HepG2 (cell line): Measurements from ENCODE around the gene HBM. TPM values are rescaled to one million over a fixed set of nuclear protein-coding genes. Genes with fewer than 3 reads are reported as not detected.

ENCODE experiments used
- ATAC-seq: fragments of 200-7000 bp; cut with Tn5 transposase; 3 replicates; pipeline ENCODE4 v1.9.1; 2020; ENCODE audit warnings: mild to moderate bottlenecking, moderate library complexity
- BruUV-seq: library from RNA; stranded (reverse); fragments of 400-500 nt; replicated peaks from 2 replicates; lab custom pipeline; 2021; lab: Mats Ljungman, UMichigan
- CTCF ChIA-PET: fragments of 300-600 bp; formaldehyde crosslinking; extraction: SDS; loops from one replicate; lab custom pipeline; 2021; ENCODE audit warnings: low total read pairs, inconsistent platforms, low intra/inter-chr PET ratio; lab: Yijun Ruan, JAX
- POLR2A ChIA-PET: fragments of 350-600 bp; sonication (Branson Sonifier 250); formaldehyde crosslinking; loops from one replicate; lab custom pipeline; 2020; ENCODE audit warnings: antibody characterized with exemption, inconsistent platforms; lab: Yijun Ruan, JAX
- DNase-seq: peaks from one replicate; pipeline ENCODE4 v3.0.0-alpha.2; 2015; ENCODE audit warnings: low spot score
- FAIRE-seq: peaks from 3 replicates; lab custom pipeline; 2011; peaks lifted over from hg19 to GRCh38; lab: Jason Lieb, UNC
- H2AFZ ChIP-seq: one replicate; pipeline ENCODE4 v1.6.1; 2011; ENCODE audit warnings: low read length, inconsistent platforms
- H3K27ac ChIP-seq: fragments of 300-600 bp; 3 replicates; pipeline ENCODE4 v1.8.0; 2011; ENCODE audit warnings: mixed run types, mild to moderate bottlenecking, mixed read lengths, low read length, inconsistent platforms; ENCODE audit not compliant: insufficient read depth; ENCODE audit errors: extremely low read length
- H3K27me3 ChIP-seq, 2 experiments: fragments of 200-600 bp in 1 of 2; 2 replicates in 1 of 2; 3 replicates in 1 of 2; pipeline versions ENCODE4 v1.6.0 to v1.8.0; 2011; ENCODE audit warnings: low read length in 2 of 2, mild to moderate bottlenecking in 2 of 2, moderate library complexity in 2 of 2, inconsistent platforms in 1 of 2; ENCODE audit not compliant: insufficient read depth in 2 of 2, control insufficient read depth in 1 of 2
- H3K36me3 ChIP-seq, 2 experiments: fragments of 200-600 bp in 1 of 2; replicated peaks in 1 of 2; 2 replicates in 1 of 2; 3 replicates in 1 of 2; pipeline versions ENCODE4 v1.5.1 to v1.8.0; 2011; ENCODE audit warnings: low read length in 2 of 2, inconsistent platforms in 1 of 2; ENCODE audit not compliant: insufficient read depth in 2 of 2, control insufficient read depth in 1 of 2
- H3K4me1 ChIP-seq: 2 replicates; pipeline ENCODE4 v1.5.1; 2012; ENCODE audit warnings: low read length, inconsistent platforms; ENCODE audit not compliant: insufficient read depth
- H3K4me2 ChIP-seq: 2 replicates; pipeline ENCODE4 v1.6.0; 2011; ENCODE audit warnings: low read depth, low read length, inconsistent platforms
- H3K4me3 ChIP-seq, 3 experiments: fragments of 200-600 bp in 1 of 3; sonication (generic), shearing (Covaris generic) in 1 of 3; replicated peaks in 1 of 3; 2 replicates each; pipeline ENCODE4 v1.5.1; 2011 to 2016; ENCODE audit warnings: low read length in 3 of 3, inconsistent platforms in 2 of 3, low read depth in 2 of 3, mild to moderate bottlenecking in 2 of 3, control low read depth in 1 of 3, mixed read lengths in 1 of 3; ENCODE audit not compliant: insufficient read depth in 1 of 3
- H3K79me2 ChIP-seq: one replicate; pipeline ENCODE4 v1.6.1; 2011; ENCODE audit warnings: low read length, inconsistent platforms; ENCODE audit not compliant: insufficient read depth
- H3K9ac ChIP-seq: 2 replicates; pipeline ENCODE4 v1.6.0; 2011; ENCODE audit warnings: mild to moderate bottlenecking, low read depth, low read length, inconsistent platforms; ENCODE audit not compliant: insufficient read depth
- H3K9me3 ChIP-seq: 2 replicates; pipeline ENCODE4 v1.5.1; 2012; ENCODE audit warnings: mild to moderate bottlenecking, low read length
- H4K20me1 ChIP-seq: 2 replicates; pipeline ENCODE4 v1.6.0; 2011; ENCODE audit warnings: inconsistent platforms, mild to moderate bottlenecking, low read length, moderate library complexity; ENCODE audit not compliant: insufficient read depth
- EZH2 ChIP-seq: conservative IDR thresholded peaks from 2 replicates; pipeline ENCODE4 v1.6.1; 2012; ENCODE audit warnings: mild to moderate bottlenecking, low read depth, low read length, moderate library complexity
- HOXD1 ChIP-seq: sonication (generic); formaldehyde crosslinking; IDR thresholded peaks from 2 replicates; pipeline ENCODE4 v1.5.0; 2020; ENCODE audit warnings: missing genetic modification reagents
- RXRA ChIP-seq: sonication (generic); formaldehyde crosslinking; IDR thresholded peaks from 2 replicates; pipeline ENCODE4 v1.5.1; 2020; ENCODE audit warnings: missing genetic modification reagents
- TOE1 ChIP-seq: sonication (generic); formaldehyde crosslinking; IDR thresholded peaks from 2 replicates; pipeline ENCODE4 v1.4.0; 2020; ENCODE audit warnings: mild to moderate bottlenecking, missing genetic modification reagents
- ZNF274 ChIP-seq: sonication (generic); formaldehyde crosslinking; IDR thresholded peaks from 2 replicates; pipeline ENCODE4 v1.5.1; 2020; ENCODE audit warnings: mild to moderate bottlenecking, missing genetic modification reagents
- ZNF619 ChIP-seq: sonication (generic); formaldehyde crosslinking; IDR thresholded peaks from 2 replicates; pipeline ENCODE4 v1.4.0; 2020; ENCODE audit warnings: mild to moderate bottlenecking, missing genetic modification reagents
- ZNF704 ChIP-seq: sonication (generic); formaldehyde crosslinking; IDR thresholded peaks from 2 replicates; pipeline ENCODE4 v1.8.1; 2023; ENCODE audit warnings: mild to moderate bottlenecking, inconsistent platforms, moderate library complexity, missing genetic modification reagents, borderline replicate concordance
- ZNF740 ChIP-seq: sonication (generic); formaldehyde crosslinking; IDR thresholded peaks from 2 replicates; pipeline ENCODE4 v1.4.0; 2020; ENCODE audit warnings: missing genetic modification reagents
- WGBS: methylation state at CpG from one replicate; pipeline ENCODE4 v1.1.6; 2017; ENCODE audit warnings: low lambda C conversion rate; 5-methylcytosine and 5-hydroxymethylcytosine counted together
- in situ Hi-C: cut with HindIII; loops from 2 replicates; pipeline ENCODE4 v1.10.0; 2017; ENCODE audit warnings: low pct_unique_long_range_greater_than_20kb; ENCODE audit not compliant: extremely low pct_ligation_motif_present
- intact Hi-C: fragments of 100-400 bp; cut with micrococcal nuclease; formaldehyde crosslinking; loops from one replicate; pipeline ENCODE4 v1.10.0; 2022; ENCODE audit not compliant: unreplicated experiment
- polyA plus RNA-seq, 8 experiments: library from polyadenylated mRNA; depleted of rRNA in 3 of 8; stranded (reverse) in 7 of 8; unstranded in 1 of 8; fragments of >200 nt; fragmentation: Illumina TruSeq in 4 of 8; extraction: Trizol in 4 of 8; gene quantifications; 2 replicates each; pipeline versions ENCODE4 v1.2.1 to v1.2.3, GENCODE V29; 2011 to 2016; ENCODE audit warnings: low read depth in 4 of 8, missing spikeins in 1 of 8, mixed read lengths in 1 of 8; ENCODE audit not compliant: insufficient read depth in 1 of 8
- total RNA-seq, 5 experiments: library from RNA; depleted of rRNA; stranded (reverse); fragments of >200 nt; fragmentation: Illumina TruSeq; extraction: Trizol; gene quantifications; 2 replicates each; pipeline ENCODE4 v1.2.3, GENCODE V29; 2016; ENCODE audit warnings: low read depth in 1 of 5
- TF ChIP-seq, protein P1 (sequence below): sonication (generic); formaldehyde crosslinking; IDR thresholded peaks from 2 replicates; pipeline ENCODE4 v1.5.0; 2020; ENCODE audit warnings: mild to moderate bottlenecking, missing genetic modification reagents, borderline replicate concordance
- TF ChIP-seq, protein P2 (sequence below): sonication (generic); formaldehyde crosslinking; IDR thresholded peaks from 2 replicates; pipeline ENCODE4 v1.9.0; 2022; ENCODE audit warnings: low read depth, missing genetic modification reagents

Gene HBM
- total and polyA plus RNA-seq, 2 of the 13 experiments (the other 11 are each of a cell fraction or from before 2014, with no cell fraction given), result not detected

DNA sequence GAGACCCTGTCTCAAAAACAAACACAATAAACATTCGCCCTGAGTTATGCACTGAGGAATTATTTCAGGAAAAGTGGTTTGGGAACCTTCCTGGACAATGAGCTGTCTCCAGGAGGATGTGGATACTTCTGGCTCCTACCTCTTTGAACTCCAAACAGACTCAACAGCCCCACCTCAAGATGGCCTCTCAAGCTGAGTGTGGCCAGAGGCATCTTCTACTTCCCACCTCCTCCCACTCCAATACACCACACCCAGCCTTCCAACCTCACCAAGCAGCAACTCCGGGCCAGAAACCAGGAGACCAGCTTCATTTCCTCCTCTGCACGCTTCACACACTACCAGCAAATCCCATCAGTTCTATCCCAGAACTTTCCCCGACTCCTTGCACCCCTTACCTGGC is 26.1 kb downstream of the HBM start:
- H2AFZ ChIP-seq, result no peak overlapping the region
- H3K9ac ChIP-seq, result no peak overlapping the region
- peaks cover 44 to 79% of the 10 kb centered on the region in 2 experiments for H3K36me3 ChIP-seq
- in situ Hi-C loops, result no loop called here
- no peak for ATAC-seq
- 94% methylated on average over 4 of the region's 4 CpGs for WGBS
- intact Hi-C loops, result no loop called here
- no peaks in the 10 kb centered on the region for H3K9me3 ChIP-seq
- H3K4me2 ChIP-seq, result no peak overlapping the region
- 0 out of 2 replicates have a peak, but pooled peaks cover 4% of the 10 kb centered on the region for H4K20me1 ChIP-seq
- TF ChIP-seq, protein P1, sequence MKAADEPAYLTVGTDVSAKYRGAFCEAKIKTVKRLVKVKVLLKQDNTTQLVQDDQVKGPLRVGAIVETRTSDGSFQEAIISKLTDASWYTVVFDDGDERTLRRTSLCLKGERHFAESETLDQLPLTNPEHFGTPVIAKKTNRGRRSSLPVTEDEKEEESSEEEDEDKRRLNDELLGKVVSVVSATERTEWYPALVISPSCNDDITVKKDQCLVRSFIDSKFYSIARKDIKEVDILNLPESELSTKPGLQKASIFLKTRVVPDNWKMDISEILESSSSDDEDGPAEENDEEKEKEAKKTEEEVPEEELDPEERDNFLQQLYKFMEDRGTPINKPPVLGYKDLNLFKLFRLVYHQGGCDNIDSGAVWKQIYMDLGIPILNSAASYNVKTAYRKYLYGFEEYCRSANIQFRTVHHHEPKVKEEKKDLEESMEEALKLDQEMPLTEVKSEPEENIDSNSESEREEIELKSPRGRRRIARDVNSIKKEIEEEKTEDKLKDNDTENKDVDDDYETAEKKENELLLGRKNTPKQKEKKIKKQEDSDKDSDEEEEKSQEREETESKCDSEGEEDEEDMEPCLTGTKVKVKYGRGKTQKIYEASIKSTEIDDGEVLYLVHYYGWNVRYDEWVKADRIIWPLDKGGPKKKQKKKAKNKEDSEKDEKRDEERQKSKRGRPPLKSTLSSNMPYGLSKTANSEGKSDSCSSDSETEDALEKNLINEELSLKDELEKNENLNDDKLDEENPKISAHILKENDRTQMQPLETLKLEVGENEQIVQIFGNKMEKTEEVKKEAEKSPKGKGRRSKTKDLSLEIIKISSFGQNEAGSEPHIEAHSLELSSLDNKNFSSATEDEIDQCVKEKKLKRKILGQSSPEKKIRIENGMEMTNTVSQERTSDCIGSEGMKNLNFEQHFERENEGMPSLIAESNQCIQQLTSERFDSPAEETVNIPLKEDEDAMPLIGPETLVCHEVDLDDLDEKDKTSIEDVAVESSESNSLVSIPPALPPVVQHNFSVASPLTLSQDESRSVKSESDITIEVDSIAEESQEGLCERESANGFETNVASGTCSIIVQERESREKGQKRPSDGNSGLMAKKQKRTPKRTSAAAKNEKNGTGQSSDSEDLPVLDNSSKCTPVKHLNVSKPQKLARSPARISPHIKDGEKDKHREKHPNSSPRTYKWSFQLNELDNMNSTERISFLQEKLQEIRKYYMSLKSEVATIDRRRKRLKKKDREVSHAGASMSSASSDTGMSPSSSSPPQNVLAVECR (CRISPR knock-in tag), result no peak
- TF ChIP-seq ZNF740 (CRISPR knock-in tag) (no peak), HOXD1 (no peak), TOE1 (no peak), RXRA (no peak), EZH2 (no peak), ZNF619 (CRISPR knock-in tag) (no peak), ZNF274 (CRISPR knock-in tag) (no peak), ZNF704 (CRISPR knock-in tag) (no peak)
- TF ChIP-seq, protein P2, sequence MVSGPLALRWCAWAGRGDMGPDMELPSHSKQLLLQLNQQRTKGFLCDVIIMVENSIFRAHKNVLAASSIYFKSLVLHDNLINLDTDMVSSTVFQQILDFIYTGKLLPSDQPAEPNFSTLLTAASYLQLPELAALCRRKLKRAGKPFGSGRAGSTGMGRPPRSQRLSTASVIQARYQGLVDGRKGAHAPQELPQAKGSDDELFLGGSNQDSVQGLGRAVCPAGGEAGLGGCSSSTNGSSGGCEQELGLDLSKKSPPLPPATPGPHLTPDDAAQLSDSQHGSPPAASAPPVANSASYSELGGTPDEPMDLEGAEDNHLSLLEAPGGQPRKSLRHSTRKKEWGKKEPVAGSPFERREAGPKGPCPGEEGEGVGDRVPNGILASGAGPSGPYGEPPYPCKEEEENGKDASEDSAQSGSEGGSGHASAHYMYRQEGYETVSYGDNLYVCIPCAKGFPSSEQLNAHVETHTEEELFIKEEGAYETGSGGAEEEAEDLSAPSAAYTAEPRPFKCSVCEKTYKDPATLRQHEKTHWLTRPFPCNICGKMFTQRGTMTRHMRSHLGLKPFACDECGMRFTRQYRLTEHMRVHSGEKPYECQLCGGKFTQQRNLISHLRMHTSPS (CRISPR knock-in tag), result no peak
- H3K79me2 ChIP-seq, result no peaks in the 10 kb centered on the region
- H3K27me3 ChIP-seq, result no peaks in the 10 kb centered on the region
- no TSS peak for BruUV-seq
- no peak for DNase-seq
- POLR2A ChIA-PET, result no interaction called here
- no peak overlapping the region for H3K4me3 ChIP-seq
- H3K4me1 ChIP-seq, result no peaks in the 10 kb centered on the region
- CTCF ChIA-PET, result no interaction called here
- no peak overlapping the region for H3K27ac ChIP-seq
- FAIRE-seq, result no peak
